ENCODE results near the gene CLASP2. TPM values are rescaled to one million over a fixed set of nuclear protein-coding genes. Genes with fewer than 3 reads are reported as not detected.

Gene CLASP2
- polyA plus RNA-seq, 1 donor (not counting 4 experiments of a cell fraction or from before 2014, with no cell fraction given): 49.5 TPM

- H3K9me3 ChIP-seq (ENCODE audit: control insufficient read depth, low read depth, low read length): no peaks in the 10 kb centered on the region
- no peaks in the 10 kb centered on the region for H3K79me2 ChIP-seq (ENCODE audit: control insufficient read depth, insufficient read depth, low read length)
- H4K20me1 ChIP-seq (ENCODE audit: control insufficient read depth, extremely low read depth, insufficient read depth, low read length): no peaks in the 10 kb centered on the region
- TF ChIP-seq EZH2 (IDR thresholded peaks at IDR 0.05; ENCODE audit: low read length): no peak
- no peak for TF ChIP-seq CTCF (optimal IDR thresholded peaks at IDR 0.05 in 1 of 3, IDR thresholded peaks at IDR 0.05 in 1 of 3, conservative IDR thresholded peaks at IDR 0.05 in 1 of 3; ENCODE audit: extremely low read depth in 1 of 3, insufficient read depth in 2 of 3, low read length in 3 of 3)
- H3K4me1 ChIP-seq (ENCODE audit: control insufficient read depth, extremely low read depth, insufficient read depth, low read length): peaks cover 16% of the 10 kb centered on the region
- no peak overlapping the region for H3K4me2 ChIP-seq (ENCODE audit: control insufficient read depth, extremely low read depth, insufficient read depth, low read depth, low read length)
- dilution Hi-C loops (cut with MboI; ENCODE audit: extremely low pct_ligation_motif_present, low sequenced_read_pairs): no loop called here
- no peak overlapping the region for H3K9ac ChIP-seq (ENCODE audit: control insufficient read depth, extremely low read depth, insufficient read depth, low read length)
- H3K4me3 ChIP-seq (ENCODE audit: control insufficient read depth in 2 of 3, extremely low read depth in 1 of 3, insufficient read depth in 2 of 3, low read depth in 1 of 3, low read length in 3 of 3): no peak overlapping the region
- H3K27ac ChIP-seq (ENCODE audit: control insufficient read depth, insufficient read depth, low read length): no peak overlapping the region
- DNase-seq (ENCODE audit: low read depth, low spot score) (no peak), FAIRE-seq (no peak)
- H3K36me3 ChIP-seq (ENCODE audit: control insufficient read depth in 2 of 2, extremely low read depth in 1 of 2, insufficient read depth in 2 of 2, low read length in 2 of 2): peaks cover 3 to 4% of the 10 kb centered on the region in 2 experiments
- H2AFZ ChIP-seq (ENCODE audit: control insufficient read depth, low read length): no peak overlapping the region
- no peaks in the 10 kb centered on the region for H3K27me3 ChIP-seq (ENCODE audit: control insufficient read depth, extremely low read depth, insufficient read depth, low read length)
- H3K9me1 ChIP-seq (ENCODE audit: control insufficient read depth, extremely low read depth, insufficient read depth, low read length): no peaks in the 10 kb centered on the region
Measured at GRCh38 chr3:33582234-33582633, 135.8 kb downstream of the CLASP2 start.

- Histone ChIP-seq H3K4me2 (ENCODE audit: control insufficient read depth, extremely low read depth, insufficient read depth, low read depth, low read length) (no peak overlapping the region), H3K9ac (ENCODE audit: control insufficient read depth, extremely low read depth, insufficient read depth, low read length) (no peak overlapping the region), H3K27me3 (ENCODE audit: control insufficient read depth, extremely low read depth, insufficient read depth, low read length) (no peaks in the 10 kb centered on the region), H2AFZ (ENCODE audit: control insufficient read depth, low read length) (no peak overlapping the region), H3K4me1 (ENCODE audit: control insufficient read depth, extremely low read depth, insufficient read depth, low read length) (peaks cover 16% of the 10 kb centered on the region), H3K9me1 (ENCODE audit: control insufficient read depth, extremely low read depth, insufficient read depth, low read length) (no peaks in the 10 kb centered on the region), H4K20me1 (ENCODE audit: control insufficient read depth, extremely low read depth, insufficient read depth, low read length) (no peaks in the 10 kb centered on the region), H3K4me3 (ENCODE audit: control insufficient read depth in 2 of 3, extremely low read depth in 1 of 3, insufficient read depth in 2 of 3, low read depth in 1 of 3, low read length in 3 of 3) (no peak overlapping the region), H3K9me3 (ENCODE audit: control insufficient read depth, low read depth, low read length) (no peaks in the 10 kb centered on the region), H3K36me3 (ENCODE audit: control insufficient read depth in 2 of 2, extremely low read depth in 1 of 2, insufficient read depth in 2 of 2, low read length in 2 of 2) (peaks cover 6% of the 10 kb centered on the region in 2 experiments), H3K27ac (ENCODE audit: control insufficient read depth, insufficient read depth, low read length) (no peak overlapping the region), H3K79me2 (ENCODE audit: control insufficient read depth, insufficient read depth, low read length) (no peaks in the 10 kb centered on the region)
- FAIRE-seq (no peak), DNase-seq (ENCODE audit: low read depth, low spot score) (no peak)
- TF ChIP-seq CTCF (optimal IDR thresholded peaks at IDR 0.05 in 1 of 3, IDR thresholded peaks at IDR 0.05 in 1 of 3, conservative IDR thresholded peaks at IDR 0.05 in 1 of 3; ENCODE audit: extremely low read depth in 1 of 3, insufficient read depth in 2 of 3, low read length in 3 of 3) (no peak), EZH2 (IDR thresholded peaks at IDR 0.05; ENCODE audit: low read length) (no peak)
- dilution Hi-C loops (cut with MboI; ENCODE audit: extremely low pct_ligation_motif_present, low sequenced_read_pairs): no loop called here
Measured at GRCh38 chr3:33581666-33582065, 136.4 kb downstream of the CLASP2 start.

Measured in keratinocyte (primary cell).